SK-N-SH treated with all-trans-retinoic acid at 6 μM for 48 hours (cell line): ENCODE results near the gene CEP164.

Experiments
- ARNTL ChIP-seq: fragments of 450-650 bp; formaldehyde crosslinking; IDR thresholded peaks from 2 replicates; pipeline ENCODE4 v1.5.0; 2020; ENCODE audit warnings: low read depth, mild to moderate bottlenecking, moderate library complexity, borderline replicate concordance
- CSDC2 ChIP-seq: fragments of 250-450 bp; sonication (Bioruptor Pico); IDR thresholded peaks from 2 replicates; pipeline ENCODE4 v1.5.0; 2020; ENCODE audit warnings: mild to moderate bottlenecking, moderate library complexity
- ESRRG ChIP-seq: fragments of 250-450 bp; sonication (Bioruptor Pico); IDR thresholded peaks from 2 replicates; pipeline ENCODE4 v1.6.1; 2021; ENCODE audit warnings: mild to moderate bottlenecking
- GLIS3 ChIP-seq: fragments of 250-450 bp; sonication (Bioruptor Pico); IDR thresholded peaks from 2 replicates; pipeline ENCODE4 v1.5.0; 2020; ENCODE audit warnings: mild to moderate bottlenecking, moderate library complexity
- ISL1 ChIP-seq: fragments of 250-450 bp; sonication (Bioruptor Pico); IDR thresholded peaks from 2 replicates; pipeline ENCODE4 v2.1.2; 2022; ENCODE audit warnings: mild to moderate bottlenecking, moderate library complexity
- RARB ChIP-seq: fragments of 250-450 bp; sonication (Bioruptor Pico); IDR thresholded peaks from 2 replicates; pipeline ENCODE4 v1.8.0; 2021; ENCODE audit warnings: mild to moderate bottlenecking, moderate library complexity
- TCF4 ChIP-seq: fragments of 250-450 bp; sonication (Bioruptor Pico); IDR thresholded peaks from 2 replicates; pipeline ENCODE4 v1.8.0; 2021; ENCODE audit warnings: mild to moderate bottlenecking, moderate library complexity, borderline replicate concordance
- ZC3H10 ChIP-seq: fragments of 250-450 bp; sonication (Bioruptor Pico); IDR thresholded peaks from 2 replicates; pipeline ENCODE4 v1.5.1; 2021; ENCODE audit warnings: mild to moderate bottlenecking, moderate library complexity
- ZNF565 ChIP-seq: fragments of 450-650 bp; formaldehyde crosslinking; conservative IDR thresholded peaks from 2 replicates; pipeline ENCODE4 v1.5.0; 2020; ENCODE audit warnings: low read depth, mild to moderate bottlenecking, moderate library complexity
- TF ChIP-seq, protein P1 (sequence below): fragments of 250-450 bp; sonication (Bioruptor Pico); IDR thresholded peaks from 2 replicates; pipeline ENCODE4 v1.8.0; 2021; ENCODE audit warnings: low read depth, mild to moderate bottlenecking, moderate library complexity, borderline replicate concordance
- TF ChIP-seq, protein P2 (sequence below): fragments of 250-450 bp; sonication (Bioruptor Pico); IDR thresholded peaks from 2 replicates; pipeline ENCODE4 v1.8.0; 2020; ENCODE audit warnings: mild to moderate bottlenecking, moderate library complexity, borderline replicate concordance
- TF ChIP-seq, protein P3 (sequence below): fragments of 250-450 bp; sonication (Bioruptor Pico); IDR thresholded peaks from 2 replicates; pipeline ENCODE4 v1.5.1; 2021; ENCODE audit warnings: mild to moderate bottlenecking, moderate library complexity

DNA sequence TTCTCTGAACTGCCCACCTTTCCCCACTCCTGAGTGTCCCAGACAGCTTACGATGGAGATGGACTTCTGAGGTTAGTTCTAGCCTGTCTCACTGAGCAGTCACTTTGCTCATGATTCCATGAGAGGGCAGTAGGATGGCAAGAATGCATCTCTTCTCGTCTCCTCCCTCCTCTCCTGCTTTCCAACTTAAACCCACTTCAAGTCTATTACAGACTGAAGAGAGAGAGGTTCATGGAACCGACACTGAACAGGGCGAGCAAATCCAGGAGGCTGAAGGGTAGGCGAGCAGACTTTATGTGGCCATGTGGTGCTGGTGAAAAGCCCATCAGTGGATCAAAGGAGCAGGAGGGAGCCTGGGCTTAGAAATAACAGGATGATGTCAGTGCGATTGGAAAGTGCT lies 38.6 kb downstream of the CEP164 start:
- TF ChIP-seq ISL1 (CRISPR knock-in tag) (no peak), TCF4 (CRISPR knock-in tag) (no peak), ESRRG (CRISPR knock-in tag) (no peak), ZC3H10 (CRISPR knock-in tag) (no peak), CSDC2 (no peak), ZNF565 (no peak), ARNTL (CRISPR knock-in tag) (no peak), GLIS3 (CRISPR knock-in tag) (no peak), RARB (CRISPR knock-in tag) (no peak)
- TF ChIP-seq, protein P1, sequence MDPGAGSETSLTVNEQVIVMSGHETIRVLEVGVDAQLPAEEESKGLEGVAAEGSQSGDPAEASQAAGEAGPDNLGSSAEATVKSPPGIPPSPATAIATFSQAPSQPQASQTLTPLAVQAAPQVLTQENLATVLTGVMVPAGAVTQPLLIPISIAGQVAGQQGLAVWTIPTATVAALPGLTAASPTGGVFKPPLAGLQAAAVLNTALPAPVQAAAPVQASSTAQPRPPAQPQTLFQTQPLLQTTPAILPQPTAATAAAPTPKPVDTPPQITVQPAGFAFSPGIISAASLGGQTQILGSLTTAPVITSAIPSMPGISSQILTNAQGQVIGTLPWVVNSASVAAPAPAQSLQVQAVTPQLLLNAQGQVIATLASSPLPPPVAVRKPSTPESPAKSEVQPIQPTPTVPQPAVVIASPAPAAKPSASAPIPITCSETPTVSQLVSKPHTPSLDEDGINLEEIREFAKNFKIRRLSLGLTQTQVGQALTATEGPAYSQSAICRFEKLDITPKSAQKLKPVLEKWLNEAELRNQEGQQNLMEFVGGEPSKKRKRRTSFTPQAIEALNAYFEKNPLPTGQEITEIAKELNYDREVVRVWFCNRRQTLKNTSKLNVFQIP (CRISPR knock-in tag), result no peak
- TF ChIP-seq, protein P2, sequence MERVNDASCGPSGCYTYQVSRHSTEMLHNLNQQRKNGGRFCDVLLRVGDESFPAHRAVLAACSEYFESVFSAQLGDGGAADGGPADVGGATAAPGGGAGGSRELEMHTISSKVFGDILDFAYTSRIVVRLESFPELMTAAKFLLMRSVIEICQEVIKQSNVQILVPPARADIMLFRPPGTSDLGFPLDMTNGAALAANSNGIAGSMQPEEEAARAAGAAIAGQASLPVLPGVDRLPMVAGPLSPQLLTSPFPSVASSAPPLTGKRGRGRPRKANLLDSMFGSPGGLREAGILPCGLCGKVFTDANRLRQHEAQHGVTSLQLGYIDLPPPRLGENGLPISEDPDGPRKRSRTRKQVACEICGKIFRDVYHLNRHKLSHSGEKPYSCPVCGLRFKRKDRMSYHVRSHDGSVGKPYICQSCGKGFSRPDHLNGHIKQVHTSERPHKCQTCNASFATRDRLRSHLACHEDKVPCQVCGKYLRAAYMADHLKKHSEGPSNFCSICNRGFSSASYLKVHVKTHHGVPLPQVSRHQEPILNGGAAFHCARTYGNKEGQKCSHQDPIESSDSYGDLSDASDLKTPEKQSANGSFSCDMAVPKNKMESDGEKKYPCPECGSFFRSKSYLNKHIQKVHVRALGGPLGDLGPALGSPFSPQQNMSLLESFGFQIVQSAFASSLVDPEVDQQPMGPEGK (CRISPR knock-in tag), result no peak
- TF ChIP-seq, protein P3, sequence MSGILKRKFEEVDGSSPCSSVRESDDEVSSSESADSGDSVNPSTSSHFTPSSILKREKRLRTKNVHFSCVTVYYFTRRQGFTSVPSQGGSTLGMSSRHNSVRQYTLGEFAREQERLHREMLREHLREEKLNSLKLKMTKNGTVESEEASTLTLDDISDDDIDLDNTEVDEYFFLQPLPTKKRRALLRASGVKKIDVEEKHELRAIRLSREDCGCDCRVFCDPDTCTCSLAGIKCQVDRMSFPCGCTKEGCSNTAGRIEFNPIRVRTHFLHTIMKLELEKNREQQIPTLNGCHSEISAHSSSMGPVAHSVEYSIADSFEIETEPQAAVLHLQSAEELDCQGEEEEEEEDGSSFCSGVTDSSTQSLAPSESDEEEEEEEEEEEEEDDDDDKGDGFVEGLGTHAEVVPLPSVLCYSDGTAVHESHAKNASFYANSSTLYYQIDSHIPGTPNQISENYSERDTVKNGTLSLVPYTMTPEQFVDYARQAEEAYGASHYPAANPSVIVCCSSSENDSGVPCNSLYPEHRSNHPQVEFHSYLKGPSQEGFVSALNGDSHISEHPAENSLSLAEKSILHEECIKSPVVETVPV (CRISPR knock-in tag), result no peak
